AG09309 (cell line): ENCODE data around the gene NR2F1.
A peak's percentile ranks its signal among the peaks of the same experiment; 100 is the strongest.

ENCODE experiments used
- DNase-seq: peaks from one replicate; pipeline ENCODE4 v3.0.0-alpha.2; 2010; ENCODE audit warnings: low read depth
- H3K4me3 ChIP-seq: 2 replicates; pipeline ENCODE4 v1.5.1; 2011; ENCODE audit warnings: mild to moderate bottlenecking, low read depth, low read length, moderate library complexity; ENCODE audit not compliant: control insufficient read depth
- TF ChIP-seq, protein P1 (sequence below): IDR thresholded peaks from 2 replicates; pipeline ENCODE4 v1.5.1; 2011; ENCODE audit warnings: mild to moderate bottlenecking, low read depth, low read length, inconsistent platforms; ENCODE audit not compliant: insufficient read depth, control insufficient read depth; ENCODE audit errors: missing control alignments

Gene NR2F1

GRCh38 chr5:93577854-93578812 lies 4.9 kb upstream of the NR2F1 start:
- DNase-seq, result no peak
- H3K4me3 ChIP-seq, result no peak overlapping the region; the same call in 1 of the 2 replicates
- TF ChIP-seq, protein P1, sequence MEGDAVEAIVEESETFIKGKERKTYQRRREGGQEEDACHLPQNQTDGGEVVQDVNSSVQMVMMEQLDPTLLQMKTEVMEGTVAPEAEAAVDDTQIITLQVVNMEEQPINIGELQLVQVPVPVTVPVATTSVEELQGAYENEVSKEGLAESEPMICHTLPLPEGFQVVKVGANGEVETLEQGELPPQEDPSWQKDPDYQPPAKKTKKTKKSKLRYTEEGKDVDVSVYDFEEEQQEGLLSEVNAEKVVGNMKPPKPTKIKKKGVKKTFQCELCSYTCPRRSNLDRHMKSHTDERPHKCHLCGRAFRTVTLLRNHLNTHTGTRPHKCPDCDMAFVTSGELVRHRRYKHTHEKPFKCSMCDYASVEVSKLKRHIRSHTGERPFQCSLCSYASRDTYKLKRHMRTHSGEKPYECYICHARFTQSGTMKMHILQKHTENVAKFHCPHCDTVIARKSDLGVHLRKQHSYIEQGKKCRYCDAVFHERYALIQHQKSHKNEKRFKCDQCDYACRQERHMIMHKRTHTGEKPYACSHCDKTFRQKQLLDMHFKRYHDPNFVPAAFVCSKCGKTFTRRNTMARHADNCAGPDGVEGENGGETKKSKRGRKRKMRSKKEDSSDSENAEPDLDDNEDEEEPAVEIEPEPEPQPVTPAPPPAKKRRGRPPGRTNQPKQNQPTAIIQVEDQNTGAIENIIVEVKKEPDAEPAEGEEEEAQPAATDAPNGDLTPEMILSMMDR, result no peak

- H3K4me3 ChIP-seq, result peak overlapping the region; percentile 68
Measured at GRCh38 chr5:93578813-93579691, 4.0 kb upstream of the NR2F1 start.

DNA sequence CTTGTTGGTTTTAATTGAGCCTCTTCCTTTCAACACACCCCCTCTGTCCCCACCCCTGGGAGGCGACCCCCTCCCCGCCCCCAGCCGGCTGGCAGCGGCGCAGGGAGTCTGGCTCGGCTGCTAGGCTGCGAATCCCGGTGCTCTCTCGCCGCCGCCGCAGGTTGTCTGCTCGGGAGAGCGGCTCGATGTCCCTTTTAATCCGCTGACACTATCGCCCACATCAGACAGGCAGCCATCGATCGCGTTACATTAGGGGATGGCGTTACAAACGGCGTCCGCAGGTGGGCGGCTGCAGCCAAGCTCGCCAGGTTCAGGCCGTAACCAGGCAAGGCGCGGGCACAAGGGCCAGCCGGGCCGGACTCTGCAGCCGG lies 3.3 kb upstream of the NR2F1 start:
- peak overlapping the region; percentile 68 for H3K4me3 ChIP-seq
- TF ChIP-seq, protein P1, result no peak
- no peak for DNase-seq

More at GRCh38 chr5:93578813-93579691, 4.0 kb upstream of the NR2F1 start:
- TF ChIP-seq, protein P1, result no peak
- no peak for DNase-seq

DNA sequence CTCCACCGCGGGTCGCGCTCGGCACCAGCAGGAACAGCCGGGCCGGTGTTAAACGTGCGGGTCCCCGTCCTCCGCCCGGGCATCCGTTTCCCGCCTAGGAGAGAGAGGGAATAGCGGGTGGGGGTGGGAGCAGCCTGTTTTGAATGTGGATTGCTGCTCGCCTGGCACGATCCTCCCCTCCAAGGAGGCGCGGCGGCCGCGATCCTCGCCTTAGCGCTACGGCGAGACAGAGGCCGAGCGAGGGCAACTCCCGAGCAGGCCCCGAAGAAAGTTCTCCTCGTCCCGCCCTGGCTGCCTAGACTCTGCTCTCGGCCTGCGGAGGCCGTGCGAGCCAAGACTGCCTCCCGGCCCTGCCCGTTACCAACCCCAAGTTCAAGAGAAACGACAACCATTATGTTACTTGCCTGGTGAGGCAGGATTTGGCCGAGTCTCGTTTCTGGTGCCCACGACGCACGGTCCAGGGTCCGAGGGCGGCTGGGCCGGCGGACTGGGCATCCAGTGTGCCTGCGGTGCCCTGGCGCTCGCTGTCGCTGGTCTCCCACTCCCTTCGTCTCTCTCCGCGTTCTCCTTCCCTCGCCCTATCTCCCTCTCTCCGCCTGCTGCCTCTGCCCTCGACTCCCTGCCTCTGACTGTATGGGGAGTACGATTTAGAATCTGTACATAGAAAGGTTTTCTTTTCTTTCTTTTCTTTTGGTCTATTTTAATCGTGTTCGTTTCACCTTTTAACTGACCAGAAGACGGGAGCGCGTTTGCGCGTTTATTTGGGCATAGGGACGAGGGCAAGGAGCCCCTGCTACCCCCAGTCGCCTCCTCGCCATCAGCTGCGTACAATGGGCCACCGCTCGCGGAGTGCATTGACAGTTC lies 2.7 kb upstream of the NR2F1 start:
- DNase-seq, result no peak
- H3K4me3 ChIP-seq, result peak overlapping the region; percentile 68
- TF ChIP-seq, protein P1, result peak; percentile 5

DNA sequence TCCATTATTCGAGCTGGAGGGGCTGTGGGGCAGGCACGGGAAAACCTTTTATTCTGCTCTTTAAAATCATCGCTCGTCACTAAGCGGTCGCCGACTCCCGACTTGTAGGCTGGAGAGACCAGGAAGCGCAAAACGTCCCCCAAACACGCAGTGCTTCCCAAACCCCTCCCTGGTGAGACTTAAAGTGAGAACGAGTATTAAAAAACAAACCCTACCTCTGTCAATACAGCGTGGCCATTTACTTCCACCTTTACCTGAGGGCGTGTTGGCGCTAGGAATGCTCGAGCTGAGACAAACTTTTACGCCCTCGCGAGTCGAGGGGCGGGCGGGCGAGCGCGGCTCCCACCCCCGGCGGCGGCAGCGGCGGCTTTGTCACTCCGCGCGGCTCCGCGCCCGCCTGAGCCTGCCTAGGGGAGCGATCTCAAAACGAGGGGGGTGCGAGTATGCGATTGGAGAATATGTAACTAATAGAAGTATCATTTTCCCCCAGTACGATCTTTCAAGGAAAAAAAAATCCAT lies 2.0 kb upstream of the NR2F1 start, which contains the start of gene NR2F1-AS1:
Gene NR2F1-AS1, minus strand, starts transcription at position 293 of the 519 bp plus-strand sequence.
- TF ChIP-seq, protein P1, result no peak
- DNase-seq, result no peak
- H3K4me3 ChIP-seq, result peak within 1 kb of the TSS; percentile 68
